Measurements from ENCODE around the gene HSD17B11.

- TF ChIP-seq ZNF274 (IDR thresholded peaks at IDR 0.05; ENCODE audit: low read depth, low read length), result no peak
- TF ChIP-seq SUZ12 (IDR thresholded peaks at IDR 0.05; ENCODE audit: extremely low read depth, insufficient read depth, insufficient read length), result no peak
- TF ChIP-seq YY1 (IDR thresholded peaks at IDR 0.05; ENCODE audit: insufficient read depth, insufficient read length), result no peak
Observed at GRCh38 chr4:87388901-87389300, 2.1 kb downstream of the HSD17B11 start.

All from NT2/D1 (cell line).